Hair follicular keratinocyte (primary cell): Measurements from ENCODE around the gene BSPH1. TPM values are rescaled to one million over a fixed set of nuclear protein-coding genes. Genes with fewer than 3 reads are reported as not detected.

Experiments
- total RNA-seq: library from RNA; depleted of rRNA; stranded (reverse); fragments of >200 nt; gene quantifications from 2 replicates; pipeline ENCODE4 v1.2.3, GENCODE V29; 2015

The BSPH1 gene
- not detected in 2 replicates for total RNA-seq

GRCh38 chr19:47992070-47992469 lies at the start of gene BSPH1:
TSS of gene BSPH1 (minus strand) at chr19:47992170. CDS start at chr19:47992081, 89 bp downstream.

GRCh38 chr19:47994209-47994802 lies 2.3 kb upstream of the BSPH1 start, which contains the start of gene ELSPBP1:
TSS of gene ELSPBP1 (plus strand) at chr19:47994632. CDS start at chr19:48008668, 14,036 bp downstream.

Other genes with a start within 250 kb of the BSPH1 start
- gene NOP53, start 246.6 kb downstream of the BSPH1 start, total RNA-seq = 128 and 171 TPM in 2 replicates
- 636 and 696 TPM in 2 replicates for gene SELENOW, start 213.5 kb downstream of the BSPH1 start, total RNA-seq
- not detected in 2 replicates for gene TPRX1, start 187.6 kb downstream of the BSPH1 start, total RNA-seq
- gene CRX, start 170.2 kb downstream of the BSPH1 start, total RNA-seq = not detected in 2 replicates
- not detected in 2 replicates for gene TPRX2, start 132.9 kb downstream of the BSPH1 start, total RNA-seq
- not detected in 2 replicates for gene SULT2A1, start 105.9 kb downstream of the BSPH1 start, total RNA-seq
- not detected in 2 replicates for gene ELSPBP1, start 2.5 kb upstream of the BSPH1 start, total RNA-seq
- not detected in 2 replicates for gene CABP5, start 51.9 kb upstream of the BSPH1 start, total RNA-seq
- gene PLA2G4C, start 118.6 kb upstream of the BSPH1 start, total RNA-seq = 0.70 and 0.99 TPM in 2 replicates
- gene LIG1, start 178.2 kb upstream of the BSPH1 start, total RNA-seq = 30.8 and 66.1 TPM in 2 replicates
- gene ZSWIM9, start 178.5 kb upstream of the BSPH1 start, total RNA-seq = 1.7 and 2.3 TPM in 2 replicates